Inflammatory macrophage (primary cell): ENCODE data around the gene XPOT.
A peak's percentile ranks its signal among the peaks of the same experiment; 100 is the strongest.

Experiments
- DNase-seq, 2 donors: peaks; one replicate each; pipeline ENCODE4 v3.0.0-alpha.2; 2020 to 2022

The XPOT gene

DNA sequence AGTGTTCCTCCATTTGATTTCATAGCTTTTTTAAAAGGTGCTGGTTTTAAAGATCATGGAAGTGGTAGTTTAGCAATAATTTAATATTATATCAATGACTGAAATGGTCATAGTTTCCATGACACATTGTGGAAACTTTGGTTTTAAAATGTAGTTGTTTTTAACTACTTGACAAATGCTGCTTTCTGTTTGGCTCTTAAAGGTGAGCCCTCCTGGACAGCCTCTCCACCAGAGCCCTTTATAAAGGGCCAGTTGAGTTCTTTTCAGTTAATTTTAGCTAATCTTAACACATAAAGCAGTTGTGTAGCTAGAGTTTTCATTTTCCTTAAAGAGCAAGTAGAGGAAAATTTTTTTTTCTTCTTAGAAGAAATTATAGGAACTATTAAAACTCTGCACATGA lies 14.0 kb downstream of the XPOT start:
- no peak for DNase-seq

GRCh38 chr12:64419696-64420095 lies 15.5 kb downstream of the XPOT start:
- DNase-seq = peak in 1 of 2 donors; percentile 36

DNA sequence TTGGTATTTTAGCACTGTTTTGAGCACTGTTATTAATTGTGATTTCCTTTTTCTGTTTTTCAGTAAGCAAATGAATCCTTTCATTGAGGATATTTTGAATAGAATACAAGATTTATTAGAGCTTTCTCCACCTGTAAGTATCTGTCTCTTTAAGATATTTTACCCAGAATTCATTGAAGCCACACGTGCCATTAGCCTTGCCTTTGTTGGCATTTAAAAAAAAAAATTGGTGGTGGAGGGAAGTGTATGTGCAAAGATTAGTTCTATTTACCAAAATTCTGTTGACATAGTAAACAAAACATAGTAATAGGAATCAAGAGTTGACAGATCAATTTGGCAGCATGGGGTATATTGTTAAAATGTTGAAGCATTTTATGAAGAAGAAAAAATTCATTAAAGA lies 23.8 kb downstream of the XPOT start:
- no peak for DNase-seq

- DNase-seq = no peak
Observed at GRCh38 chr12:64428956-64429355, 24.8 kb downstream of the XPOT start.

- DNase-seq = no peak
Observed at GRCh38 chr12:64430886-64431285, 26.7 kb downstream of the XPOT start.

GRCh38 chr12:64431791-64432190 lies 27.6 kb downstream of the XPOT start:
- no peak for DNase-seq

- DNase-seq = no peak
Observed at GRCh38 chr12:64433915-64434314, 29.7 kb downstream of the XPOT start.

- DNase-seq = no peak
Observed at GRCh38 chr12:64440100-64440499, 35.9 kb downstream of the XPOT start.

- no peak for DNase-seq
Observed at GRCh38 chr12:64445490-64445889, 41.3 kb downstream of the XPOT start.

DNA sequence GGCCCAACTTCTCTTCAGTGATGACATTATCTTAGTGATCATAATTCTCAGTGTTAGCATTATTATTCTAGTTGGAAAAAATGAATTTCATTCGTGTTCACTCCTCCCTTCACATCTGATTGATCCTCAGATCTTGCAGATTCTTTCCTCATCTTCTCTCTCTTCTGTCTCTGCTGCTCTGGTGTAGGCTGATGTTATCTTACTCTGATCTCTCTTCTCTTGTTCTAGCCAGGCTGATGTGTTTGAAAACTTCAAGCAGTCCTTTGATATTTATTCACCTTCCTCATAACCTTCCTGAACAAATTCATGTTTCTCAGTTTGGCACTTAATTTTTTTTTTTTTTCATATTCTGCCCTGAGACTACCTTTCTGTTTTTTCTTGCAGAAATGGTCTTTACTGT lies 42.1 kb downstream of the XPOT start:
- no peak for DNase-seq

GRCh38 chr12:64450057-64450640 lies 46.0 kb downstream of the XPOT start:
- no peak for DNase-seq

DNA sequence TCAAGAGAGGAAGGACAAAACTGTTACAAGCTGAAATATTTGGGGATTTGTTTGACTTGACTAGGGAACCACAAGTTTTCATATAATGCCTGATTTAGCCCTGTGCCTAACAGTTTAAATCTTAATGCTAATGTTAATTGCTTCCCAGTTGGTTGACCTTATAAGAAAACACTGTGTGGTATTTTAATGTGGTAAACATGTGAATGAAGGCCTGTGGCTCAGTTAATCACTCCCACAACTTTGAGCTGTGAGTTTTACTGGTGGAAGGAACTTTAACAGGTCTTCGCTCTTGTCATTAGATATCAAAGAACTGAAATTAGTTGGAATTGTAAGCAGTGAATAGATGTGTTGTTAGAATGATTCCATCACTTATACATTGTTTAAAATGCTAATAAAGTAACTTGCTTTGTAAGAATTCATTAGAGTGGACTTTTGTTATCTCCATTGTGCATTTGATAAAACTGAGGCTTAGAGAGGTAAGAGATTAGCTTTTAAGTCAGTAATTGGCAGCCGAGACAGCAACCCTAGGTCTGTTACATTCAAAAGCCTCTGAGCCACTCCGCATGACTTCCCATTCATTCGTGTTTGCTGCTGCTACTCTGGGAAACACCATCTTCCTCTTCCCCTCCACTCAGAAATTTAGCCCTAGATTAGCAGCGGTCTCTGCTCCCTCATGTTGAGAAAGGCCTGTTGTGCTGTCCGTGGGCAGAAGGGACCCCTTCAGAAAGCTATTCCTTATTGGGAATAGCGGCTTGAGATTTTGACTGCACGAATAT lies 46.7 kb downstream of the XPOT start:
- peak; percentile 56 to 64 for DNase-seq

- peak; percentile 87 to 92 for DNase-seq
Observed at GRCh38 chr12:64451687-64452558, 47.7 kb downstream of the XPOT start, which contains the start of gene TBK1. Gene TBK1, plus strand, starts transcription at chr12:64452120. Its CDS starts 3,751 bp downstream, at chr12:64455871.

- peak; percentile 75 for DNase-seq
Observed at GRCh38 chr12:64452559-64453329, 48.6 kb downstream of the XPOT start.

GRCh38 chr12:64455506-64455905 lies 51.3 kb downstream of the XPOT start:
- no peak for DNase-seq

- DNase-seq = no peak
Observed at GRCh38 chr12:64456119-64456518, 51.9 kb downstream of the XPOT start.

DNA sequence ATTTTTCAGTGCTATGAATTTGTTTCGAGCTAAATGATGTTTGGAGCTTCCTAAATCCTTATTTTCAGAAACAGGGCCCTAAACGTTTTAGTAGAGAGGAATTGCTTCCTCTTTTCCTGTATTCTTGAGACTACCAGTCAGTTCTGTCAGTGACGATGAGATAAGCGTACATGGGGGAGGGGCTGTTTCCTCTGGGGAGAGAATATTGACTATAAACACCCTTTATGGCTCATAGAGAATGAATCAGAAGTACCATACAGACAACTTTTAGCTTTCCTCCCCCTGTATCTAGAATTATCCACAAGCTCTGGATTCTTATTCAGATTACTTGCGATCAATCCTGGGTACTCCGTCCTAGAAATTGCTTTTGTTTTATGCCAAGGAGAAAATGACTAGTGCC lies 52.8 kb downstream of the XPOT start:
- peak; percentile 63 to 64 for DNase-seq

DNA sequence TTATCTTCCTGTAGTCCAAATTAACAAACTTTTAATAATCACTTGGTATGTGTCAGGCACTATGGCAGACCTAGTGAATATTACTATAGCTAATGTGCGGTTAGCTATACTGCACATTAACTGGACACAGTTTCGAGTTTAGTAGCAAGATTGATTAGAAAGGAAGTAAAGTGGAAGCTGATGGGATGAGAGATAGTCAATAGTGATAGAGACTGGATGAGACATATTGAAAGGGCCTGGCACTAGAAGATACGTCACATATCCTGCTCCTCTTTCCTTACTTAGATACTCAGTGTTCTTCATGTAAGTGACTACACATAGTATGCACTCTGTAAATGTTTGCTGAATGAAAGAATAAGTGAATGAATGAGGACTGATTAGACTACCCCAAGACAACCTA lies 53.3 kb downstream of the XPOT start:
- no peak for DNase-seq

DNA sequence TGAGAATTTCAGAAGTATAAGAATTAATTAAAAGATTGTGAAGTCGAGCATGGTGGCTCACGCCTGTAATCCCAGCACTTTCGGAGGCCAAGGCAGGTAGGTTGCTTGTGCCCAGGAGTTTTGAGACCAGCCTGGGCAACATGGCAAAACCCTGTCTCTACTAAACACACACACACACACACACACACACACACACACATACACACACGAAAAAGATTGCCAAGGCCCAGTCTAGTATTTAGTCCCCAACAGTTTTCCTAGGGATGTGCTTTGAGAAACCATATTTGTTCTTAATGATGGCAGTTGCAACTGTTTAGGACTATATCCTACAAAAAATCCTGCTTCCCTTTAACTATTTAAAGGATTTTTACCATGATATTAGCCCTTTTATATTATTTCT lies 53.7 kb downstream of the XPOT start:
- DNase-seq = no peak

DNA sequence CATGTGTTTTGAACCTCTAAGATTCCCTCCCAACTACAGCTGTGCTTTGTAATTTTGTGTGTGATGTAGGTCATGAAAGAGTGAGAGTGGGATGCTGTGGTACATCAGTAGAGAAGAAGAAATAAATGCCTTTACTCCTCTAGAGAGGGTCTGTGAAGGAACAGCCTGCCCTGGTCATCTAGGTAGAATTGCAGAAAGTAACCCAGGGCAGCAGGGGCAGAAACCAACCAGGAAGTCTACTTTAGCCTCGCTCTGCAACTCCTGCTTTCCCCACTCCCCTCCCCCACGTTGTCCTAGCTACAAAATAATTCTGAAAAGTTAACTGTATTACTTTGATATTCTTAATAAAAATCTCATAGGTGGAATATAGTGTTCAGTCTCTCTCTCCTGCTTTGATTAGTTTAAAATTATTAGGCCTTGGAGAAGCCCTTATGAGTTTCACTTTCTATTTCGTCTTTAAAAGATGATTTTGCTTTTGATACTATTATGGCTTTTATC lies 55.3 kb downstream of the XPOT start:
- DNase-seq = no peak

GRCh38 chr12:64461634-64462414 lies 57.6 kb downstream of the XPOT start:
- DNase-seq = no peak

DNA sequence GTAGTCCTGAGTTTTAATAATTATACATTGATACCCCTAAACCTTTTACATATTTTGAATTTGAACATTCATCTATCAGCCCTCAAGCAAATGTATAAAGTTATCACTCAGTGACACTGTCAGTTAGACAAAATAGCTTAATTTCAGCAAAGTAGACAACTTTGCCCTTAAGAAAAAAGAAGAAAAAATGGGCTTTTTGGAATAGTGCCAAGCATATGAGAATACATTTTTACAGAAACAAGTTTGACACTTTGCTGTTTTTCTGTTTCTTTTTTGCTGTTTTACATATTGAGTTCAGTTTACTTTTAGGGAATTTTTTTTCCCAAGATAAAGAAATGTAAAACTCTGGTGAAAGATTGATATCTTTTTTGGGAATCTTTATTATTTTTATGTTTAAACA lies 62.0 kb downstream of the XPOT start:
- DNase-seq = no peak
